B cell (primary cell): ENCODE measurements around the gene BCKDHA. TPM values are rescaled to one million over a fixed set of nuclear protein-coding genes. Genes with fewer than 3 reads are reported as not detected.

Source experiments
- ATAC-seq: fragments of 200-7000 bp; cut with Tn5 transposase; one replicate; pipeline ENCODE4 v1.10.0; 2021; ENCODE audit warnings: low read depth, mild to moderate bottlenecking, moderate number of reproducible peaks, moderate library complexity
- CTCF ChIA-PET: fragments of 350-600 bp; sonication (Branson Sonifier 250); formaldehyde crosslinking; loops from one replicate; lab custom pipeline; 2021; ENCODE audit warnings: antibody characterized with exemption, inconsistent platforms; lab: Charles Lee
- POLR2A ChIA-PET: fragments of 350-600 bp; sonication (Branson Sonifier 250); formaldehyde crosslinking; loops from one replicate; lab custom pipeline; 2021; ENCODE audit warnings: antibody characterized with exemption; lab: Charles Lee
- DNase-seq: peaks from one replicate; pipeline ENCODE4 v3.0.0; 2013
- H2AFZ ChIP-seq: 2 replicates; pipeline ENCODE4 v1.6.1; 2012; ENCODE audit warnings: mild to moderate bottlenecking, low read depth, low read length; ENCODE audit not compliant: insufficient read depth, poor library complexity, severe bottlenecking
- H3K27ac ChIP-seq, 2 donors: 1 replicate in 1 of 2; 2 replicates in 1 of 2; pipeline ENCODE4 v1.5.1; 2012 to 2013; ENCODE audit warnings: low read length in 2 of 2, mild to moderate bottlenecking in 2 of 2, moderate library complexity in 1 of 2
- H3K27me3 ChIP-seq, 4 experiments: fragments of 200-600 bp in 1 of 4; sonication (generic) in 1 of 4; replicated peaks in 1 of 4; 1 replicate in 2 of 4; 2 replicates in 2 of 4; pipeline versions ENCODE4 v1.6.1 to v1.7.0; 2013 to 2016; ENCODE audit warnings: low read length in 3 of 4, mild to moderate bottlenecking in 2 of 4, mixed read lengths in 1 of 4, moderate library complexity in 1 of 4; ENCODE audit not compliant: insufficient read depth in 4 of 4, control insufficient read depth in 3 of 4; ENCODE audit errors: control extremely low read depth in 1 of 4
- H3K36me3 ChIP-seq, 2 experiments: replicated peaks in 1 of 2; 1 replicate in 1 of 2; 2 replicates in 1 of 2; pipeline versions ENCODE4 v1.6.1 to v1.7.1; 2013; ENCODE audit warnings: low read length in 1 of 2; ENCODE audit not compliant: insufficient read depth in 2 of 2, control insufficient read depth in 1 of 2; ENCODE audit errors: control extremely low read depth in 1 of 2, extremely low read depth in 1 of 2
- H3K4me1 ChIP-seq, 2 donors: fragments of 200-600 bp in 1 of 2; sonication (generic) in 1 of 2; 1 replicate in 1 of 2; 2 replicates in 1 of 2; pipeline versions ENCODE4 v1.5.1 to v1.6.1; 2013 to 2017; ENCODE audit warnings: low read length in 2 of 2; ENCODE audit not compliant: control insufficient read depth in 2 of 2, insufficient read depth in 2 of 2
- H3K4me2 ChIP-seq: replicated peaks from 2 replicates; pipeline ENCODE3; 2012; ENCODE audit warnings: mild to moderate bottlenecking, low read depth, low read length; ENCODE audit not compliant: poor library complexity, severe bottlenecking
- H3K4me3 ChIP-seq, 5 experiments: fragments of 200-600 bp in 1 of 5; sonication (generic) in 1 of 5; 1 replicate in 3 of 5; 2 replicates in 2 of 5; pipeline versions ENCODE4 v1.5.1 to v1.7.0; 2011 to 2016; ENCODE audit warnings: low read length in 4 of 5, mild to moderate bottlenecking in 4 of 5, low read depth in 2 of 5, control low read depth in 1 of 5, moderate library complexity in 1 of 5; ENCODE audit not compliant: insufficient read depth in 1 of 5; ENCODE audit errors: control extremely low read depth in 1 of 5, extremely low read depth in 1 of 5
- H3K79me2 ChIP-seq: fragments of 200-600 bp; sonication (generic); one replicate; pipeline ENCODE4 v1.6.0; 2016; ENCODE audit warnings: low read length; ENCODE audit not compliant: control insufficient read depth, insufficient read depth
- H3K9ac ChIP-seq: fragments of 200-600 bp; sonication (generic); 2 replicates; pipeline ENCODE4 v1.6.1; 2017; ENCODE audit warnings: mild to moderate bottlenecking, low read length, moderate library complexity
- H3K9me3 ChIP-seq, 3 donors: one replicate each; pipeline versions ENCODE4 v1.6.1 to v1.7.1; 2013; ENCODE audit warnings: low read length in 2 of 3; ENCODE audit not compliant: control insufficient read depth in 2 of 3, insufficient read depth in 1 of 3; ENCODE audit errors: control extremely low read depth in 1 of 3
- H4K20me1 ChIP-seq: 2 replicates; pipeline ENCODE4 v1.6.0; 2012; ENCODE audit warnings: mild to moderate bottlenecking, low read length; ENCODE audit not compliant: insufficient read depth, control insufficient read depth, poor library complexity, severe bottlenecking
- H3K27ac Mint-ChIP-seq: one replicate; pipeline ENCODE4 v1.8.0; 2021; ENCODE audit warnings: mixed read lengths
- H3K27me3 Mint-ChIP-seq: one replicate; pipeline ENCODE4 v1.8.0; 2021; ENCODE audit warnings: mixed read lengths
- H3K4me1 Mint-ChIP-seq: one replicate; pipeline ENCODE4 v1.8.0; 2021; ENCODE audit warnings: mixed read lengths
- H3K4me3 Mint-ChIP-seq: one replicate; pipeline ENCODE4 v1.8.0; 2021; ENCODE audit warnings: mixed read lengths
- H3K9me3 Mint-ChIP-seq: one replicate; pipeline ENCODE4 v1.8.0; 2022; ENCODE audit warnings: mixed read lengths; ENCODE audit not compliant: insufficient read depth
- EZH2 ChIP-seq: IDR thresholded peaks from 2 replicates; pipeline ENCODE4 v1.6.1; 2012; ENCODE audit warnings: borderline replicate concordance, low read depth, mild to moderate bottlenecking, moderate library complexity, low read length; ENCODE audit not compliant: insufficient read depth, poor library complexity, severe bottlenecking
- WGBS: methylation state at CpG from one replicate; pipeline ENCODE4 v1.1.5; 2013; ENCODE audit warnings: missing lambda C conversion rate; ENCODE audit not compliant: insufficient coverage; 5-methylcytosine and 5-hydroxymethylcytosine counted together
- intact Hi-C: fragments of 100-400 bp; cut with micrococcal nuclease; formaldehyde crosslinking; loops from one replicate; pipeline ENCODE4 v1.10.0; 2022
- polyA plus RNA-seq: library from polyadenylated mRNA; depleted of rRNA; stranded (reverse); fragments of >200 nt; gene quantifications from 2 replicates; pipeline ENCODE4 v1.2.3, GENCODE V29; 2012
- total RNA-seq, 2 donors: library from RNA; stranded (reverse); fragments of 120-200 nt in 1 of 2; gene quantifications; 1 replicate in 1 of 2; 2 replicates in 1 of 2; pipeline versions ENCODE4 v1.2.3 to v1.2.4, GENCODE V29; 2013 to 2022
- TF ChIP-seq, protein P1 (sequence below): fragments of 200-600 bp; IDR thresholded peaks from one replicate; pipeline ENCODE4 v1.8.0; 2022; ENCODE audit warnings: antibody characterized with exemption, mild to moderate bottlenecking

BCKDHA gene
- total and polyA plus RNA-seq, 2 donors (not counting 1 experiment from before 2014, with no cell fraction given) = 20.6 to 39.7 TPM

GRCh38 chr19:41427647-41428480 is 30.2 kb downstream of the BCKDHA start:
- TF ChIP-seq EZH2 = no peak
- TF ChIP-seq, protein P1, sequence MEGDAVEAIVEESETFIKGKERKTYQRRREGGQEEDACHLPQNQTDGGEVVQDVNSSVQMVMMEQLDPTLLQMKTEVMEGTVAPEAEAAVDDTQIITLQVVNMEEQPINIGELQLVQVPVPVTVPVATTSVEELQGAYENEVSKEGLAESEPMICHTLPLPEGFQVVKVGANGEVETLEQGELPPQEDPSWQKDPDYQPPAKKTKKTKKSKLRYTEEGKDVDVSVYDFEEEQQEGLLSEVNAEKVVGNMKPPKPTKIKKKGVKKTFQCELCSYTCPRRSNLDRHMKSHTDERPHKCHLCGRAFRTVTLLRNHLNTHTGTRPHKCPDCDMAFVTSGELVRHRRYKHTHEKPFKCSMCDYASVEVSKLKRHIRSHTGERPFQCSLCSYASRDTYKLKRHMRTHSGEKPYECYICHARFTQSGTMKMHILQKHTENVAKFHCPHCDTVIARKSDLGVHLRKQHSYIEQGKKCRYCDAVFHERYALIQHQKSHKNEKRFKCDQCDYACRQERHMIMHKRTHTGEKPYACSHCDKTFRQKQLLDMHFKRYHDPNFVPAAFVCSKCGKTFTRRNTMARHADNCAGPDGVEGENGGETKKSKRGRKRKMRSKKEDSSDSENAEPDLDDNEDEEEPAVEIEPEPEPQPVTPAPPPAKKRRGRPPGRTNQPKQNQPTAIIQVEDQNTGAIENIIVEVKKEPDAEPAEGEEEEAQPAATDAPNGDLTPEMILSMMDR = no peak
- H4K20me1 ChIP-seq = no peaks in the 10 kb centered on the region
- H3K9me3 Mint-ChIP-seq = no peaks in the 10 kb centered on the region
- intact Hi-C loops = no loop called here
- CTCF ChIA-PET = interaction anchor here (0.6 to 2.1 kb wide), 2 partner anchors 21 to 848 kb away, joined by 3 to 4 read pairs; no protein-coding TSS in a partner anchor
- 21% methylated on average over 14 of the region's 23 CpGs for WGBS
- H3K27me3 Mint-ChIP-seq = no peaks in the 10 kb centered on the region
- H3K36me3 ChIP-seq = peaks cover 0 to 48% of the 10 kb centered on the region in 2 experiments
- H3K4me1 ChIP-seq = peaks cover 12 to 15% of the 10 kb centered on the region in 2 donors
- no peaks in the 10 kb centered on the region for H3K27me3 ChIP-seq
- peak overlapping the region; percentile 57 for H3K27ac Mint-ChIP-seq
- H3K79me2 ChIP-seq = no peaks in the 10 kb centered on the region
- peak overlapping the region; percentile 69 for H3K4me2 ChIP-seq
- peak; percentile 32 for ATAC-seq
- POLR2A ChIA-PET = no interaction called here
- peak overlapping the region; percentile 40 for H3K4me3 Mint-ChIP-seq
- peak overlapping the region; percentile 71 for H2AFZ ChIP-seq
- H3K4me3 ChIP-seq = no peak overlapping the region
- H3K9me3 ChIP-seq = no peaks in the 10 kb centered on the region
- H3K4me1 Mint-ChIP-seq = peaks cover 13% of the 10 kb centered on the region
- DNase-seq = no peak
- H3K9ac ChIP-seq = peak overlapping the region; percentile 19
- H3K27ac ChIP-seq = peak overlapping the region in 1 of 2 donors; percentile 36

- peaks cover 12 to 15% of the 10 kb centered on the region in 2 donors for H3K4me1 ChIP-seq
- peak overlapping the region; percentile 26 for H3K27ac Mint-ChIP-seq
- WGBS = no CpG with 5 or more reads among the region's 1 CpG
These were observed 30.9 kb downstream of the BCKDHA start for GRCh38 chr19:41428481-41428859.

More at GRCh38 chr19:41428481-41428859, 30.9 kb downstream of the BCKDHA start:
- ChIA-PET POLR2A (no interaction called here), CTCF (interaction anchor here (0.6 to 2.1 kb wide), 3 partner anchors 21 to 849 kb away, joined by 3 to 4 read pairs (median 3); no protein-coding TSS in a partner anchor)
- Histone ChIP-seq H3K36me3 (peaks cover 0 to 50% of the 10 kb centered on the region in 2 experiments), H3K9ac (peak overlapping the region; percentile 19), H3K4me2 (peak overlapping the region; percentile 69), H3K9me3 (no peaks in the 10 kb centered on the region), H3K4me3 (no peak overlapping the region), H4K20me1 (no peaks in the 10 kb centered on the region), H3K79me2 (no peaks in the 10 kb centered on the region), H2AFZ (peak overlapping the region; percentile 71), H3K27me3 (no peaks in the 10 kb centered on the region), H3K27ac (peak overlapping the region in 1 of 2 donors; percentile 36)
- ATAC-seq (no peak), DNase-seq (no peak)
- H3K27me3 Mint-ChIP-seq = no peaks in the 10 kb centered on the region
- intact Hi-C loops = no loop called here
- H3K9me3 Mint-ChIP-seq = no peaks in the 10 kb centered on the region
- no peak for TF ChIP-seq EZH2
- TF ChIP-seq, protein P1 = no peak
- peaks cover 13% of the 10 kb centered on the region for H3K4me1 Mint-ChIP-seq
- H3K4me3 Mint-ChIP-seq = no peak overlapping the region
